Neuronal stem cell (in vitro differentiated cells): Measurements from ENCODE around the gene KRT75.

Source experiments
- DNase-seq: peaks from one replicate; pipeline ENCODE4 v3.0.0-alpha.2; 2013; ENCODE audit warnings: low spot score
- H2AFZ ChIP-seq: one replicate; pipeline ENCODE4 v1.6.1; 2013; ENCODE audit warnings: mild to moderate bottlenecking, low read length, inconsistent platforms
- H2AK5ac ChIP-seq: 2 replicates; pipeline ENCODE4 v1.6.1; 2013; ENCODE audit warnings: low read depth, mild to moderate bottlenecking, inconsistent platforms, low read length, moderate library complexity, mixed read lengths
- H2BK120ac ChIP-seq: 2 replicates; pipeline ENCODE4 v1.6.1; 2013; ENCODE audit warnings: low read depth, mild to moderate bottlenecking, inconsistent platforms, low read length, moderate library complexity, mixed read lengths
- H2BK12ac ChIP-seq: one replicate; pipeline ENCODE4 v1.6.1; 2013; ENCODE audit warnings: low read length, inconsistent platforms
- H2BK15ac ChIP-seq: 2 replicates; pipeline ENCODE4 v1.6.1; 2013; ENCODE audit warnings: mild to moderate bottlenecking, low read length, inconsistent platforms, mixed read lengths
- H2BK5ac ChIP-seq: one replicate; pipeline ENCODE4 v1.6.1; 2013; ENCODE audit warnings: inconsistent platforms, mild to moderate bottlenecking, low read length, moderate library complexity
- H3K14ac ChIP-seq: one replicate; pipeline ENCODE4 v1.6.1; 2013; ENCODE audit warnings: low read length, inconsistent platforms
- H3K18ac ChIP-seq: 2 replicates; pipeline ENCODE4 v1.6.1; 2013; ENCODE audit warnings: low read length, inconsistent platforms
- H3K23ac ChIP-seq: 2 replicates; pipeline ENCODE4 v1.6.1; 2013; ENCODE audit warnings: low read depth, mild to moderate bottlenecking, mixed read lengths, low read length, inconsistent platforms; ENCODE audit not compliant: poor library complexity
- H3K27ac ChIP-seq: replicated peaks from 3 replicates; pipeline ENCODE4 v1.5.1; 2013; ENCODE audit warnings: low read length, inconsistent platforms
- H3K27me3 ChIP-seq, 3 experiments: 2 replicates each; pipeline ENCODE4 v1.6.1; 2013; ENCODE audit warnings: low read length in 3 of 3, mild to moderate bottlenecking in 2 of 3, inconsistent platforms in 1 of 3, low read depth in 1 of 3, mixed read lengths in 1 of 3, moderate library complexity in 1 of 3; ENCODE audit not compliant: control insufficient read depth in 3 of 3, insufficient read depth in 3 of 3
- H3K36me3 ChIP-seq, 2 donors: replicated peaks in 1 of 2; 2 replicates each; pipeline ENCODE4 v1.6.1; 2013; ENCODE audit warnings: low read length in 2 of 2; ENCODE audit not compliant: control insufficient read depth in 2 of 2, insufficient read depth in 2 of 2
- H3K4ac ChIP-seq: 2 replicates; pipeline ENCODE4 v1.6.1; 2013; ENCODE audit warnings: inconsistent platforms, mild to moderate bottlenecking, low read length, moderate library complexity
- H3K4me1 ChIP-seq, 2 donors: 1 replicate in 1 of 2; 2 replicates in 1 of 2; pipeline ENCODE4 v1.6.1; 2013; ENCODE audit warnings: low read length in 2 of 2, low read depth in 1 of 2; ENCODE audit not compliant: control insufficient read depth in 2 of 2, insufficient read depth in 1 of 2
- H3K4me2 ChIP-seq: one replicate; pipeline ENCODE4 v1.6.1; 2013; ENCODE audit warnings: mild to moderate bottlenecking, low read length, inconsistent platforms; ENCODE audit not compliant: insufficient read depth, poor library complexity, severe bottlenecking
- H3K4me3 ChIP-seq, 2 donors: 2 replicates each; pipeline ENCODE4 v1.5.1; 2013; ENCODE audit warnings: low read length in 2 of 2, mild to moderate bottlenecking in 2 of 2, inconsistent platforms in 1 of 2, moderate library complexity in 1 of 2
- H3K79me1 ChIP-seq: one replicate; pipeline ENCODE4 v1.6.1; 2013; ENCODE audit warnings: low read depth, mild to moderate bottlenecking, inconsistent platforms, low read length, moderate library complexity
- H3K9ac ChIP-seq: one replicate; pipeline ENCODE4 v1.6.1; 2013; ENCODE audit warnings: mild to moderate bottlenecking, low read depth, low read length, inconsistent platforms; ENCODE audit not compliant: poor library complexity
- H3K9me3 ChIP-seq, 2 donors: replicated peaks in 1 of 2; 2 replicates each; pipeline versions ENCODE3 to v1.6.1; 2013; ENCODE audit warnings: low read length in 2 of 2, mild to moderate bottlenecking in 2 of 2, inconsistent platforms in 1 of 2, low read depth in 1 of 2, mixed read lengths in 1 of 2, moderate library complexity in 1 of 2; ENCODE audit not compliant: control insufficient read depth in 2 of 2, insufficient read depth in 1 of 2
- H4K8ac ChIP-seq: one replicate; pipeline ENCODE4 v1.6.1; 2013; ENCODE audit warnings: low read depth, mild to moderate bottlenecking, inconsistent platforms, low read length, moderate library complexity
- H4K91ac ChIP-seq: one replicate; pipeline ENCODE4 v1.6.1; 2013; ENCODE audit warnings: low read length, low read depth, mild to moderate bottlenecking, inconsistent platforms; ENCODE audit not compliant: poor library complexity
- WGBS, 2 donors: extraction: QIAGEN DNeasy Blood & Tissue Kit; methylation state at CpG; one replicate each; pipeline ENCODE4 v1.1.7; 2013; ENCODE audit warnings: missing lambda C conversion rate in 2 of 2, mixed read lengths in 1 of 2; ENCODE audit not compliant: insufficient read length in 2 of 2, insufficient replicate concordance in 1 of 2; ENCODE audit errors: extremely low coverage in 2 of 2; 5-methylcytosine and 5-hydroxymethylcytosine counted together

Gene KRT75

GRCh38 chr12:52416795-52417194 lies 17.4 kb downstream of the KRT75 start:
- H3K9me3 ChIP-seq: peaks cover 0 to 5% of the 10 kb centered on the region in 2 donors
- peaks cover 0 to 23% of the 10 kb centered on the region in 2 donors for H3K4me1 ChIP-seq
- H3K4ac ChIP-seq: no peak overlapping the region
- no peaks in the 10 kb centered on the region for H3K27me3 ChIP-seq
- no peaks in the 10 kb centered on the region for H3K36me3 ChIP-seq
- no peak overlapping the region for H3K4me3 ChIP-seq
- H3K14ac ChIP-seq: no peak overlapping the region
- no peak overlapping the region for H2BK120ac ChIP-seq
- H2BK15ac ChIP-seq: no peak overlapping the region
- H3K27ac ChIP-seq: no peak overlapping the region
- H3K9ac ChIP-seq: no peak overlapping the region
- no peak overlapping the region for H4K91ac ChIP-seq
- H4K8ac ChIP-seq: no peak overlapping the region
- H3K79me1 ChIP-seq: no peaks in the 10 kb centered on the region
- H2AFZ ChIP-seq: no peak overlapping the region
- no CpG with 5 or more reads among the region's 1 CpG for WGBS, 2 donors
- no peak for DNase-seq
- no peak overlapping the region for H2AK5ac ChIP-seq
- no peak overlapping the region for H3K23ac ChIP-seq
- no peak overlapping the region for H2BK12ac ChIP-seq
- no peak overlapping the region for H3K4me2 ChIP-seq
- H3K18ac ChIP-seq: no peak overlapping the region
- no peak overlapping the region for H2BK5ac ChIP-seq

GRCh38 chr12:52415870-52416750 lies 18.1 kb downstream of the KRT75 start:
- no peaks in the 10 kb centered on the region for H3K79me1 ChIP-seq
- H4K8ac ChIP-seq: no peak overlapping the region
- H2AFZ ChIP-seq: no peak overlapping the region
- H3K4ac ChIP-seq: no peak overlapping the region
- peak overlapping the region; percentile 85 for H2BK12ac ChIP-seq
- no CpG with 5 or more reads among the region's 10 CpGs for WGBS, 2 donors
- H3K9me3 ChIP-seq: peaks cover 0 to 5% of the 10 kb centered on the region in 2 donors
- H3K23ac ChIP-seq: peak overlapping the region; percentile 81
- no peak overlapping the region for H2AK5ac ChIP-seq
- no peak overlapping the region for H3K4me3 ChIP-seq
- H2BK15ac ChIP-seq: no peak overlapping the region
- H3K18ac ChIP-seq: peak overlapping the region; percentile 55
- no peaks in the 10 kb centered on the region for H3K27me3 ChIP-seq
- no peak overlapping the region for H3K27ac ChIP-seq
- H3K4me1 ChIP-seq: peaks cover 0 to 25% of the 10 kb centered on the region in 2 donors
- H3K4me2 ChIP-seq: no peak overlapping the region
- H3K14ac ChIP-seq: no peak overlapping the region
- H4K91ac ChIP-seq: no peak overlapping the region
- no peak overlapping the region for H2BK5ac ChIP-seq
- no peak for DNase-seq
- no peaks in the 10 kb centered on the region for H3K36me3 ChIP-seq
- no peak overlapping the region for H2BK120ac ChIP-seq
- H3K9ac ChIP-seq: no peak overlapping the region

- H3K23ac ChIP-seq: no peak overlapping the region
- H2AFZ ChIP-seq: no peak overlapping the region
- no peak overlapping the region for H3K9ac ChIP-seq
- peak overlapping the region; percentile 63 for H2BK12ac ChIP-seq
- no peaks in the 10 kb centered on the region for H3K27me3 ChIP-seq
- H3K36me3 ChIP-seq: no peaks in the 10 kb centered on the region
- H3K79me1 ChIP-seq: no peaks in the 10 kb centered on the region
- H2BK5ac ChIP-seq: no peak overlapping the region
- H3K4me3 ChIP-seq: no peak overlapping the region
- H4K91ac ChIP-seq: no peak overlapping the region
- H2BK15ac ChIP-seq: no peak overlapping the region
- peaks cover 0 to 27% of the 10 kb centered on the region in 2 donors for H3K4me1 ChIP-seq
- whole genome bisulfite sequencing, 2 donors: no CpG with 5 or more reads among the region's 5 CpGs
- H2BK120ac ChIP-seq: no peak overlapping the region
- H4K8ac ChIP-seq: no peak overlapping the region
- no peak overlapping the region for H3K4ac ChIP-seq
- peak overlapping the region; percentile 68 for H3K18ac ChIP-seq
- no peak overlapping the region for H3K4me2 ChIP-seq
- H2AK5ac ChIP-seq: no peak overlapping the region
- no peak for DNase-seq
- no peak overlapping the region for H3K14ac ChIP-seq
- peaks cover 0 to 5% of the 10 kb centered on the region in 2 donors for H3K9me3 ChIP-seq
- H3K27ac ChIP-seq: no peak overlapping the region
Observed at GRCh38 chr12:52414936-52415335, 19.2 kb downstream of the KRT75 start.

GRCh38 chr12:52413782-52414345 lies 20.3 kb downstream of the KRT75 start:
- Histone ChIP-seq H3K27me3 (no peaks in the 10 kb centered on the region), H3K36me3 (no peaks in the 10 kb centered on the region), H3K23ac (no peak overlapping the region), H2AFZ (no peak overlapping the region), H3K27ac (no peak overlapping the region), H3K4me3 (peak overlapping the region in 1 of 2 donors; percentile 30), H3K4me2 (no peak overlapping the region), H3K4me1 (peaks cover 0 to 27% of the 10 kb centered on the region in 2 donors), H2BK5ac (no peak overlapping the region), H2BK12ac (peak overlapping the region; percentile 69), H3K9me3 (peaks cover 0 to 5% of the 10 kb centered on the region in 2 donors), H2BK15ac (no peak overlapping the region), H2BK120ac (no peak overlapping the region), H3K14ac (no peak overlapping the region), H4K8ac (no peak overlapping the region), H3K18ac (peak overlapping the region; percentile 79), H3K4ac (no peak overlapping the region), H3K79me1 (no peaks in the 10 kb centered on the region), H2AK5ac (peak overlapping the region; percentile 76), H3K9ac (no peak overlapping the region), H4K91ac (no peak overlapping the region)
- WGBS, 2 donors: no CpG with 5 or more reads among the region's 8 CpGs
- no peak for DNase-seq
